NCI-H2196 treated with DMSO at 0.1 percent for 48 hours (cell line): ENCODE data around the gene PIGL.
"Not testable (repeated sequence)": the region's sequence is repeated elsewhere in the genome, so short reads cannot be mapped to it uniquely, and the experiment has no call there.

Experiments used
- DNase-seq: peaks from one replicate; lab custom pipeline; 2025; ENCODE audit not compliant: unreplicated experiment; lab: John Stamatoyannopoulos, UW

Gene PIGL

GRCh38 chr17:16273499-16273898 lies 56.5 kb downstream of the PIGL start:
- DNase-seq, result no peak

- no peak for DNase-seq
Observed at GRCh38 chr17:16273929-16274339, 56.9 kb downstream of the PIGL start.

GRCh38 chr17:16275024-16275423 lies 58.0 kb downstream of the PIGL start:
- DNase-seq, result no peak

GRCh38 chr17:16277163-16277562 lies 60.2 kb downstream of the PIGL start:
- DNase-seq, result no peak

- no peak for DNase-seq
Observed at GRCh38 chr17:16281351-16281750, 64.3 kb downstream of the PIGL start.

GRCh38 chr17:16282522-16282921 lies 65.5 kb downstream of the PIGL start:
- DNase-seq, result no peak

GRCh38 chr17:16283705-16284104 lies 66.7 kb downstream of the PIGL start:
- DNase-seq, result no peak

GRCh38 chr17:16285646-16286008 lies 68.6 kb downstream of the PIGL start:
- no peak for DNase-seq

- DNase-seq, result no peak
Observed at GRCh38 chr17:16286009-16286946, 69.3 kb downstream of the PIGL start.

GRCh38 chr17:16286947-16287562 lies 70.0 kb downstream of the PIGL start:
- DNase-seq, result no peak

- DNase-seq, result no peak
Observed at GRCh38 chr17:16287563-16288027, 70.6 kb downstream of the PIGL start.

- DNase-seq, result no peak
Observed at GRCh38 chr17:16288860-16289571, 72.0 kb downstream of the PIGL start.

GRCh38 chr17:16293931-16294330 lies 76.9 kb downstream of the PIGL start:
- DNase-seq, result no peak

- no peak for DNase-seq
Observed at GRCh38 chr17:16294560-16294959, 77.5 kb downstream of the PIGL start.

GRCh38 chr17:16296072-16296471 lies 79.1 kb downstream of the PIGL start:
- DNase-seq, result not testable (repeated sequence)

GRCh38 chr17:16297367-16298139 lies 80.5 kb downstream of the PIGL start:
- no peak for DNase-seq

- no peak for DNase-seq
Observed at GRCh38 chr17:16298140-16298662, 81.2 kb downstream of the PIGL start.

- no peak for DNase-seq
Observed at GRCh38 chr17:16300554-16300953, 83.5 kb downstream of the PIGL start.

- DNase-seq, result no peak
Observed at GRCh38 chr17:16301963-16302855, 85.2 kb downstream of the PIGL start.

- DNase-seq, result no peak
Observed at GRCh38 chr17:16302856-16303255, 85.8 kb downstream of the PIGL start.
